GM20431 (cell line): ENCODE measurements around the gene RPLP1.

Experiments used
- in situ Hi-C: fragments of 300-500 bp; cut with MseI, MboI; formaldehyde crosslinking; loops from one replicate; pipeline ENCODE4 v1.15.0; 2020; ENCODE audit warnings: low sequenced_read_pairs; ENCODE audit not compliant: unreplicated experiment

RPLP1 gene

GRCh38 chr15:69490356-69491037 lies 37.9 kb downstream of the RPLP1 start:
- in situ Hi-C loops = loop anchor here (25.0 kb wide), 1 partner anchor 1322 kb away; no protein-coding TSS in a partner anchor

- in situ Hi-C loops = loop anchor here (25.0 kb wide), 1 partner anchor 1321 kb away; no protein-coding TSS in a partner anchor
These were observed 38.5 kb downstream of the RPLP1 start for GRCh38 chr15:69491038-69491505.

- in situ Hi-C loops = loop anchor here (25.0 kb wide), 1 partner anchor 1319 kb away; no protein-coding TSS in a partner anchor
These were observed 40.8 kb downstream of the RPLP1 start for GRCh38 chr15:69493406-69493805.

- in situ Hi-C loops = loop anchor here (25.0 kb wide), 1 partner anchor 1316 kb away; no protein-coding TSS in a partner anchor
These were observed 43.4 kb downstream of the RPLP1 start for GRCh38 chr15:69496001-69496400.

- in situ Hi-C loops = loop anchor here (25.0 kb wide), 1 partner anchor 1315 kb away; no protein-coding TSS in a partner anchor
These were observed 44.5 kb downstream of the RPLP1 start for GRCh38 chr15:69497076-69497475.

- in situ Hi-C loops = loop anchor here (25.0 kb wide), 1 partner anchor 1315 kb away; no protein-coding TSS in a partner anchor
These were observed 45.0 kb downstream of the RPLP1 start for GRCh38 chr15:69497667-69498066.

- in situ Hi-C loops = loop anchor here (25.0 kb wide), 1 partner anchor 1314 kb away; no protein-coding TSS in a partner anchor
These were observed 45.7 kb downstream of the RPLP1 start for GRCh38 chr15:69498282-69498681.

GRCh38 chr15:69498987-69499386 lies 46.4 kb downstream of the RPLP1 start:
- in situ Hi-C loops = loop anchor here (25.0 kb wide), 1 partner anchor 1313 kb away; no protein-coding TSS in a partner anchor

GRCh38 chr15:69499521-69500211 lies 47.0 kb downstream of the RPLP1 start:
- in situ Hi-C loops = loop anchor here (25.0 kb wide), 1 partner anchor 1313 kb away; no protein-coding TSS in a partner anchor

- in situ Hi-C loops = no loop called here
These were observed 47.7 kb downstream of the RPLP1 start for GRCh38 chr15:69500339-69500738.

- in situ Hi-C loops = no loop called here
These were observed 48.8 kb downstream of the RPLP1 start for GRCh38 chr15:69501456-69501855.

- in situ Hi-C loops = no loop called here
These were observed 49.9 kb downstream of the RPLP1 start for GRCh38 chr15:69502470-69503045.

GRCh38 chr15:69504352-69505040 lies 51.9 kb downstream of the RPLP1 start:
- in situ Hi-C loops = no loop called here
